GM21447 (cell line): ENCODE results near the gene CHAT.

Experiments used
- ATAC-seq: cut with Tn5 transposase; IDR thresholded peaks from one replicate; pipeline ENCODE4 v1.9.1; 2021; ENCODE audit not compliant: unreplicated experiment

Gene CHAT

GRCh38 chr10:49627644-49628247 lies 13.9 kb downstream of the CHAT start:
- no peak for ATAC-seq

- no peak for ATAC-seq
Measured at GRCh38 chr10:49628599-49628998, 14.8 kb downstream of the CHAT start.

GRCh38 chr10:49629431-49629881 lies 15.6 kb downstream of the CHAT start:
- no peak for ATAC-seq

GRCh38 chr10:49631975-49632374 lies 18.1 kb downstream of the CHAT start:
- no peak for ATAC-seq

GRCh38 chr10:49632406-49633317 lies 18.8 kb downstream of the CHAT start:
- no peak for ATAC-seq

- ATAC-seq, result no peak
Measured at GRCh38 chr10:49633327-49634068, 19.7 kb downstream of the CHAT start.

GRCh38 chr10:49634069-49634660 lies 20.3 kb downstream of the CHAT start:
- ATAC-seq, result no peak

- no peak for ATAC-seq
Measured at GRCh38 chr10:49642311-49642710, 28.5 kb downstream of the CHAT start.

- ATAC-seq, result no peak
Measured at GRCh38 chr10:49643241-49644034, 29.6 kb downstream of the CHAT start.

- ATAC-seq, result no peak
Measured at GRCh38 chr10:49644035-49644646, 30.3 kb downstream of the CHAT start.

GRCh38 chr10:49645417-49645816 lies 31.6 kb downstream of the CHAT start:
- no peak for ATAC-seq

GRCh38 chr10:49645871-49646870 lies 32.3 kb downstream of the CHAT start:
- ATAC-seq, result no peak

- no peak for ATAC-seq
Measured at GRCh38 chr10:49647554-49647953, 33.7 kb downstream of the CHAT start.

GRCh38 chr10:49647985-49648795 lies 34.4 kb downstream of the CHAT start:
- ATAC-seq, result no peak

GRCh38 chr10:49649294-49649693 lies 35.5 kb downstream of the CHAT start:
- ATAC-seq, result peak; percentile 62

GRCh38 chr10:49649936-49650723 lies 36.3 kb downstream of the CHAT start:
- peak; percentile 26 for ATAC-seq

- ATAC-seq, result no peak
Measured at GRCh38 chr10:49650724-49651034, 36.8 kb downstream of the CHAT start.
